Neural progenitor cell (in vitro differentiated cells): Measurements from ENCODE around the gene ANXA8. TPM values are rescaled to one million over a fixed set of nuclear protein-coding genes. Genes with fewer than 3 reads are reported as not detected.

Experiments
- DNase-seq: peaks from one replicate; pipeline ENCODE4 v3.0.0-alpha.2; 2016; ENCODE audit warnings: low spot score
- H2AFZ ChIP-seq: fragments of 200-600 bp; sonication (generic); replicated peaks from 2 replicates; pipeline ENCODE4 v1.6.1; 2016; ENCODE audit warnings: antibody characterized with exemption
- H3F3A ChIP-seq: fragments of 200-600 bp; sonication (generic); 2 replicates; pipeline ENCODE4 v1.6.1; 2016; ENCODE audit warnings: antibody characterized with exemption, low read depth
- H3K27ac ChIP-seq: fragments of 200-600 bp; sonication (generic); 2 replicates; pipeline ENCODE4 v1.5.1; 2016; ENCODE audit warnings: mild to moderate bottlenecking
- H3K27me3 ChIP-seq: fragments of 200-600 bp; sonication (generic); 2 replicates; pipeline ENCODE4 v1.6.1; 2016; ENCODE audit warnings: mild to moderate bottlenecking, moderate library complexity
- H3K36me3 ChIP-seq: fragments of 200-600 bp; sonication (generic); 2 replicates; pipeline ENCODE4 v1.5.1; 2016
- H3K4me1 ChIP-seq: fragments of 200-600 bp; sonication (generic); 2 replicates; pipeline ENCODE4 v1.6.1; 2016; ENCODE audit warnings: mixed run types
- H3K4me2 ChIP-seq: fragments of 200-600 bp; sonication (generic); 2 replicates; pipeline ENCODE4 v1.6.1; 2016
- H3K4me3 ChIP-seq: fragments of 200-600 bp; sonication (generic); 2 replicates; pipeline ENCODE4 v1.5.1; 2016
- H3K79me2 ChIP-seq: fragments of 200-600 bp; sonication (generic); 2 replicates; pipeline ENCODE4 v1.6.1; 2016; ENCODE audit warnings: low read depth
- H3K9ac ChIP-seq: fragments of 200-600 bp; sonication (generic); 2 replicates; pipeline ENCODE4 v1.6.1; 2016
- H3K9me3 ChIP-seq: fragments of 200-600 bp; sonication (generic); 2 replicates; pipeline ENCODE4 v1.5.1; 2016; ENCODE audit warnings: low read depth
- H4K20me1 ChIP-seq: fragments of 200-600 bp; sonication (generic); 2 replicates; pipeline ENCODE4 v1.6.1; 2016; ENCODE audit warnings: low read depth
- H3K27ac Mint-ChIP-seq: 3 replicates; pipeline ENCODE4 v1.8.0; 2021; ENCODE audit warnings: mixed read lengths
- H3K27me3 Mint-ChIP-seq: 2 replicates; pipeline ENCODE4 v1.8.0; 2022; ENCODE audit warnings: low read depth, mild to moderate bottlenecking, inconsistent platforms, moderate library complexity, mixed read lengths; ENCODE audit not compliant: insufficient read depth
- H3K36me3 Mint-ChIP-seq: 3 replicates; pipeline ENCODE4 v1.8.0; 2021; ENCODE audit warnings: mixed read lengths
- H3K4me1 Mint-ChIP-seq: 3 replicates; pipeline ENCODE4 v1.8.0; 2021; ENCODE audit warnings: mixed read lengths
- H3K4me3 Mint-ChIP-seq: 3 replicates; pipeline ENCODE4 v1.8.0; 2021; ENCODE audit warnings: mild to moderate bottlenecking, moderate library complexity, mixed read lengths
- H3K9me3 Mint-ChIP-seq: 3 replicates; pipeline ENCODE4 v1.8.0; 2020; ENCODE audit warnings: mixed read lengths
- CTCF ChIP-seq: fragments of 200-600 bp; sonication (generic); IDR thresholded peaks from 2 replicates; pipeline ENCODE4 v1.5.1; 2017; ENCODE audit warnings: antibody characterized with exemption, mild to moderate bottlenecking
- EZH2 ChIP-seq: fragments of 200-600 bp; sonication (generic); IDR thresholded peaks from 2 replicates; pipeline ENCODE4 v1.6.1; 2017; ENCODE audit warnings: antibody characterized with exemption, mild to moderate bottlenecking, moderate library complexity
- EZH2phosphoT487 ChIP-seq: fragments of 200-600 bp; sonication (generic); IDR thresholded peaks from 2 replicates; pipeline ENCODE4 v1.6.1; 2017; ENCODE audit warnings: antibody characterized with exemption
- total RNA-seq: library from RNA; depleted of rRNA; stranded (reverse); fragments of >200 nt; gene quantifications from 2 replicates; pipeline ENCODE4 v1.2.3, GENCODE V29; 2015; ENCODE audit warnings: low replicate concordance

Gene ANXA8
- total RNA-seq, 1 donor from 2014 or later = not detected

- H3K27ac Mint-ChIP-seq = peak overlapping the region; percentile 8
- H3K36me3 Mint-ChIP-seq = peaks cover 2% of the 10 kb centered on the region
- no peak overlapping the region for H3K4me2 ChIP-seq
- H3K4me1 ChIP-seq = no peaks in the 10 kb centered on the region
- no peak for DNase-seq
- no peak overlapping the region for H3K4me3 ChIP-seq
- H3F3A ChIP-seq = no peaks in the 10 kb centered on the region
- no peak overlapping the region for H3K27ac ChIP-seq
- H3K27me3 ChIP-seq = no peaks in the 10 kb centered on the region
- TF ChIP-seq EZH2phosphoT487 (no peak), CTCF (no peak), EZH2 (no peak)
- peaks cover 15% of the 10 kb centered on the region for H3K9me3 Mint-ChIP-seq
- H3K36me3 ChIP-seq = no peaks in the 10 kb centered on the region
- no peak overlapping the region for H2AFZ ChIP-seq
- peaks cover 6% of the 10 kb centered on the region for H3K4me1 Mint-ChIP-seq
- no peaks in the 10 kb centered on the region for H4K20me1 ChIP-seq
- peak overlapping the region; percentile 33 for H3K4me3 Mint-ChIP-seq
- no peaks in the 10 kb centered on the region for H3K79me2 ChIP-seq
- H3K27me3 Mint-ChIP-seq = peaks cover 7% of the 10 kb centered on the region
- no peaks in the 10 kb centered on the region for H3K9me3 ChIP-seq
- no peak overlapping the region for H3K9ac ChIP-seq
Observed at GRCh38 chr10:47447705-47448104, 36.2 kb downstream of the ANXA8 start.

GRCh38 chr10:47447209-47447608 is 36.7 kb downstream of the ANXA8 start:
- Histone ChIP-seq H3K27ac (no peak overlapping the region), H2AFZ (no peak overlapping the region), H3K79me2 (no peaks in the 10 kb centered on the region), H3K36me3 (no peaks in the 10 kb centered on the region), H3K27me3 (no peaks in the 10 kb centered on the region), H3K4me1 (no peaks in the 10 kb centered on the region), H3K4me2 (no peak overlapping the region), H3K9me3 (no peaks in the 10 kb centered on the region), H3K9ac (no peak overlapping the region), H3F3A (no peaks in the 10 kb centered on the region), H4K20me1 (no peaks in the 10 kb centered on the region), H3K4me3 (no peak overlapping the region)
- H3K27ac Mint-ChIP-seq = no peak overlapping the region
- DNase-seq = no peak
- H3K4me3 Mint-ChIP-seq = no peak overlapping the region
- H3K4me1 Mint-ChIP-seq = peaks cover 6% of the 10 kb centered on the region
- peaks cover 2% of the 10 kb centered on the region for H3K36me3 Mint-ChIP-seq
- TF ChIP-seq EZH2 (no peak), EZH2phosphoT487 (no peak), CTCF (no peak)
- H3K9me3 Mint-ChIP-seq = peaks cover 15% of the 10 kb centered on the region
- peaks cover 7% of the 10 kb centered on the region for H3K27me3 Mint-ChIP-seq

DNA sequence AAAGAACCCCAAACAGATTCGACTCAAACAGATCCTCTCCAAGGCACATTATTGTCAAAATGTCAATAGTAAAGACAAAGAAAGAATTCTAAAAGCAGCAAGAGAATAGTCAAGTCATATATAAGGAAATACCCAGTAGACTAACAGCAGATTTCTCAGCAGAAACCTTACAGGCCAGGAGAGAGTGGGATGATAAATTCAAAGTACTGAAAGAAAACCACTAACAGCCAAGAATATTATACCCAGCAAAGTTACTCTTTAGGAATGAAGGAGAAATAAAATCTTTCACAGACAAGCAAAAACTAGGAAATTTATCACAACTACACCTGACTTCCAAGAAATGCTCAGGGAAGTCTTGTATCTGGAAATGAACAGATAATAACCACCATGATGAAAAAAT is 38.2 kb downstream of the ANXA8 start:
- H3K79me2 ChIP-seq = no peaks in the 10 kb centered on the region
- H4K20me1 ChIP-seq = no peaks in the 10 kb centered on the region
- Mint-ChIP-seq H3K27ac (no peak overlapping the region), H3K36me3 (peaks cover 2% of the 10 kb centered on the region), H3K27me3 (peaks cover 7% of the 10 kb centered on the region), H3K4me1 (peaks cover 6% of the 10 kb centered on the region), H3K9me3 (peaks cover 15% of the 10 kb centered on the region), H3K4me3 (no peak overlapping the region)
- TF ChIP-seq EZH2phosphoT487 (no peak), CTCF (no peak), EZH2 (no peak)
- no peak for DNase-seq
- no peaks in the 10 kb centered on the region for H3K9me3 ChIP-seq
- no peaks in the 10 kb centered on the region for H3K27me3 ChIP-seq
- no peaks in the 10 kb centered on the region for H3K36me3 ChIP-seq
- no peak overlapping the region for H3K4me2 ChIP-seq
- H3K27ac ChIP-seq = no peak overlapping the region
- H3K4me3 ChIP-seq = no peak overlapping the region
- no peak overlapping the region for H2AFZ ChIP-seq
- H3K4me1 ChIP-seq = no peaks in the 10 kb centered on the region
- H3K9ac ChIP-seq = no peak overlapping the region
- H3F3A ChIP-seq = no peaks in the 10 kb centered on the region
